Heart right ventricle (tissue), 16 donors: ENCODE measurements around the gene KRTAP10-3. TPM values are rescaled to one million over a fixed set of nuclear protein-coding genes. Genes with fewer than 3 reads are reported as not detected.

Source experiments
- ATAC-seq, 8 donors: fragments of 200-7000 bp; cut with Tn5 transposase; one replicate each; pipeline ENCODE4 v1.9.1; 2020; ENCODE audit warnings: mild to moderate bottlenecking in 8 of 8, moderate library complexity in 8 of 8, moderate number of reproducible peaks in 1 of 8
- DNase-seq, 2 donors: peaks; one replicate each; pipeline ENCODE4 v3.0.0-alpha.2; 2020
- H3K27ac ChIP-seq, 10 donors: fragments of 200-600 bp; sonication (generic) in 2 of 10; one replicate each; pipeline versions ENCODE4 v1.5.0 to v1.8.0; 2020 to 2022; ENCODE audit warnings: mild to moderate bottlenecking in 3 of 10
- H3K27me3 ChIP-seq, 7 donors: fragments of 200-600 bp; one replicate each; pipeline ENCODE4 v1.8.0; 2021 to 2022; ENCODE audit warnings: mild to moderate bottlenecking in 2 of 7
- H3K36me3 ChIP-seq, 9 donors: fragments of 200-600 bp; sonication (generic) in 1 of 9; one replicate each; pipeline versions ENCODE4 v1.5.0 to v1.8.0; 2020 to 2022; ENCODE audit warnings: mild to moderate bottlenecking in 2 of 9
- H3K4me1 ChIP-seq, 9 donors: fragments of 200-600 bp; sonication (generic) in 1 of 9; one replicate each; pipeline versions ENCODE4 v1.5.0 to v1.8.0; 2020 to 2022; ENCODE audit warnings: mild to moderate bottlenecking in 4 of 9
- H3K4me3 ChIP-seq, 10 donors: fragments of 200-600 bp; sonication (generic) in 2 of 10; one replicate each; pipeline versions ENCODE4 v1.5.0 to v1.8.0; 2020 to 2022; ENCODE audit warnings: mild to moderate bottlenecking in 7 of 10, moderate library complexity in 2 of 10
- H3K9me3 ChIP-seq, 11 donors: fragments of 200-600 bp in 10 of 11; sonication (generic) in 2 of 11; one replicate each; pipeline versions ENCODE4 v1.5.0 to v1.8.0; 2013 to 2022; ENCODE audit warnings: mild to moderate bottlenecking in 2 of 11, control low read depth in 1 of 11, moderate library complexity in 1 of 11
- WGBS, 2 donors: extraction: QIAGEN DNeasy Blood & Tissue Kit; methylation state at CpG; one replicate each; pipeline ENCODE4 v1.1.7; 2013; ENCODE audit warnings: inconsistent platforms in 1 of 2; 5-methylcytosine and 5-hydroxymethylcytosine counted together
- intact Hi-C, 10 donors: fragments of 100-400 bp; cut with DNase I; formaldehyde crosslinking; loops; one replicate each; pipeline versions ENCODE4 v1.11.1 to v1.14.2; 2022
- polyA plus RNA-seq, 2 donors: library from polyadenylated mRNA; stranded (reverse); fragments of 200-250 nt; gene quantifications; one replicate each; pipeline ENCODE4 v1.2.3, GENCODE V29; 2013
- total RNA-seq, 10 donors: library from RNA; stranded (reverse); fragmentation: NEBNext Ultra II Directional in 3 of 10; extraction: Animal tissue kit (Norgen Biotek cat#: 25700) in 3 of 10; gene quantifications; one replicate each; pipeline versions ENCODE4 v1.2.1 to v1.2.4, GENCODE V29; 2021 to 2023
- TF ChIP-seq, protein P1 (sequence below), 9 donors: fragments of 200-600 bp; sonication (generic) in 2 of 9; IDR thresholded peaks; one replicate each; pipeline versions ENCODE4 v1.5.0 to v1.8.0; 2021 to 2022; ENCODE audit warnings: antibody characterized with exemption in 9 of 9, mild to moderate bottlenecking in 5 of 9, moderate library complexity in 1 of 9
- donor health status: Arrhythmogenic right ventricular cardiomyopathy.
- donor health status: ischemic (EF 13 %, LVEDD 7.1; RV severe dilation, severe dysfunction).
- donor health status: healthy with polysubstance abuse.
- donor health status: DM: no; HTN: yes; CAD: no.
- donor health status: DM: no; HTN: no; CAD: no.
- donor health status: ischemic (EF 25% LVEDD 6.9; RV normal size, moderate dysfunction).
- donor health status: ischemic (EF 25% LVEDD 5.7; RV mildly dilated, moderate dysfunction).
- donor health status: healthy.
- donor health status: DM: yes; HTN: yes; CAD: no.
- donor health status: Ischemic cardiomyopathy.
- donor health status: ischemic (EF 35%, LVEDD 5.7; RV mildly dilated, moderate dysfunction).
- donor health status: nonischemic (EF 11% LVEDD 7.7; RV severe dilation, severe dysfunction).
- donor health status: DM: yes; HTN: yes; CAD: no.
- donor health status: PGD.
- donor health status: ischemic (EF 29% LVEDD 5.4; RV normal size, mild dysfunction).
- donor health status: nonischemic (EF 23%, LVEDD 6.1; RV moderate dilation, normal function).

KRTAP10-3 gene
- total and polyA plus RNA-seq, 12 donors, result not detected

DNA sequence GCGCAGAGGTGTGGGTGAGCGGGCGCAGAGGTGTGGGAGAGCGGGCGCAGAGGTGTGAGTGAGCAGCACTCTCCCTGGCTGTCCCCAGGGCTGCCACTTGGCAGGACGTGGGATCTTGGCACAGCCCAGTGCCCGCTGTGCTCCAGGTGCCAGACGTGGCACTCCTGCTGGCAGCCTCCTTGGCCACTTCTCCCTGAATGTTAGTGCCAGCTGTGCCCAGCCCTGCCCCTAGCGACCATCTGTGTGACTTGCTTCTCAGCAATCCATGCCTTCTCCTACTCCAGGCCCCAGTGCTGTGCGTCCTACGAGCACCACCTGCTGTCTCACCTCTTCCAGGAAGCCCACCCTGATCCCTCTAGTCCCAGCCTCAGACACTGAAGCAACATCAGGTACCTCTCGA is 49.1 kb downstream of the KRTAP10-3 start:
- DNase-seq, result peak; percentile 74 to 82
- Histone ChIP-seq H3K36me3 (no peaks in the 10 kb centered on the region), H3K27ac (no peak overlapping the region), H3K9me3 (no peaks in the 10 kb centered on the region), H3K4me3 (no peak overlapping the region), H3K4me1 (peaks cover 0 to 10% (median 6%) of the 10 kb centered on the region in 9 donors), H3K27me3 (peaks cover 0 to 49% (median 17%) of the 10 kb centered on the region in 7 donors)
- WGBS, 2 donors, result 49 to 61% methylated on average over 12 of the region's 12 CpGs
- peak; percentile 84 to 97 (median 94) for ATAC-seq
- TF ChIP-seq, protein P1, sequence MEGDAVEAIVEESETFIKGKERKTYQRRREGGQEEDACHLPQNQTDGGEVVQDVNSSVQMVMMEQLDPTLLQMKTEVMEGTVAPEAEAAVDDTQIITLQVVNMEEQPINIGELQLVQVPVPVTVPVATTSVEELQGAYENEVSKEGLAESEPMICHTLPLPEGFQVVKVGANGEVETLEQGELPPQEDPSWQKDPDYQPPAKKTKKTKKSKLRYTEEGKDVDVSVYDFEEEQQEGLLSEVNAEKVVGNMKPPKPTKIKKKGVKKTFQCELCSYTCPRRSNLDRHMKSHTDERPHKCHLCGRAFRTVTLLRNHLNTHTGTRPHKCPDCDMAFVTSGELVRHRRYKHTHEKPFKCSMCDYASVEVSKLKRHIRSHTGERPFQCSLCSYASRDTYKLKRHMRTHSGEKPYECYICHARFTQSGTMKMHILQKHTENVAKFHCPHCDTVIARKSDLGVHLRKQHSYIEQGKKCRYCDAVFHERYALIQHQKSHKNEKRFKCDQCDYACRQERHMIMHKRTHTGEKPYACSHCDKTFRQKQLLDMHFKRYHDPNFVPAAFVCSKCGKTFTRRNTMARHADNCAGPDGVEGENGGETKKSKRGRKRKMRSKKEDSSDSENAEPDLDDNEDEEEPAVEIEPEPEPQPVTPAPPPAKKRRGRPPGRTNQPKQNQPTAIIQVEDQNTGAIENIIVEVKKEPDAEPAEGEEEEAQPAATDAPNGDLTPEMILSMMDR (IDR thresholded peaks at IDR 0.05), result peak; percentile 17 to 63 (median 39)
- intact Hi-C loops, result loop anchor here in 1 of 10 donors (5.0 kb wide), 1 partner anchor 283 kb away; no protein-coding TSS in a partner anchor

DNA sequence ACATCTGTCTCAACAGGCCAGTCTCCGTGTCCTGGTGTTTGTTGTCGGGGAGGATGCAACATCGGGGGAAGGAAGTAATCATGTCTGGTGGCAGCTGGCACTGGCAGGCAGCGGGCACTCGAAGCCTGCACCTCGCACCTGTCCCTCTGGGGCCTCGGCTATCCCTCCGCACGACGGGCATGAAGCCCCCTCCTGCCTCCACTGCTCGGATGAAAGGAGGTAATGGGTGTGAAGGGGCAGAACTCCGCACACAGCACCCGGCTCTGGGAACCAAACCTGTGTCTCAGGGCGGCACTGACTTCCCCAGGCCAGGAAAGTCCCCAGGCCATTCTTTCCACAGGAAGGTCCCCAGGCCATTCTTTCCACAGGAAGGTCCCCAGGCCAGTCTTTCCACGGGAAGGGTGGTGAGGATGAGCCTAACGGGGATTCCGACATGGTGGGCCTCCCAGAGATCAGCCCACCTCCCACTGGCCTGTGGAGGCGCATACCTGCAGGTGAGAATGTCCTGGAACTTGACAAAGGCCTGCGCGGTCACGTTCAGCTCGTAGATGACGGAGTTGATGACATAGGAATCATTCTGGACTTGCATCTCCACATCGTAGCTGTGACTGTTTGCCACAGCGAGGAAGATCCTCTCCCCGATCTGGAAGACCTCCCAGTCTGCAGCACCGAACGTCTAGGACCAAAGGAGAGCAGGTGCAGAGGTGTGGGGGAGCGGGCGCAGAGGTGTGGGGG is 49.7 kb downstream of the KRTAP10-3 start:
- H3K27me3 ChIP-seq, result peaks cover 0 to 49% (median 17%) of the 10 kb centered on the region in 7 donors
- H3K27ac ChIP-seq, result no peak overlapping the region
- peaks cover 0 to 10% (median 6%) of the 10 kb centered on the region in 9 donors for H3K4me1 ChIP-seq
- no peaks in the 10 kb centered on the region for H3K9me3 ChIP-seq
- H3K36me3 ChIP-seq, result no peaks in the 10 kb centered on the region
- H3K4me3 ChIP-seq, result no peak overlapping the region
- TF ChIP-seq, protein P1 (IDR thresholded peaks at IDR 0.05), result no peak
- WGBS, 2 donors, result 77 to 83% methylated on average over 30 of the region's 30 CpGs
- intact Hi-C loops, result loop anchor here in 1 of 10 donors (5.0 kb wide), 1 partner anchor 283 kb away; no protein-coding TSS in a partner anchor
- ATAC-seq, result no peak
- DNase-seq, result peak in 1 of 2 donors; percentile 1

DNA sequence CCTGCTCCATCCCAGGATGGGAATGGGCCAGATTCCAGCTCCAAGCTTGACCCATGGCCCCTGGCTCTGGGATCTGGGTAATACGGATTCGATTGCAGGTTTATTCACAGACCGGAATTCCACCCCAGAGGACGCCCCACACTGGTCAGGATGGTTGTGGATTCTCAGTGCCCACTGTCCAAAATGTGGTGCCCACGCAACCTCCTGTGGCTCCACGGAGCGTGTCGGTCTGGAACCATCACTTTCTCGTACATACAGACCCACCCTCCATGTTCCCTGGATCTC is 50.2 kb downstream of the KRTAP10-3 start:
- Histone ChIP-seq H3K4me3 (no peak overlapping the region), H3K27ac (no peak overlapping the region), H3K4me1 (peaks cover 0 to 10% (median 6%) of the 10 kb centered on the region in 9 donors), H3K36me3 (no peaks in the 10 kb centered on the region), H3K27me3 (peaks cover 0 to 49% (median 17%) of the 10 kb centered on the region in 7 donors), H3K9me3 (no peaks in the 10 kb centered on the region)
- ATAC-seq (no peak), DNase-seq (no peak)
- TF ChIP-seq, protein P1 (IDR thresholded peaks at IDR 0.05), result no peak
- intact Hi-C loops, result loop anchor here in 1 of 10 donors (5.0 kb wide), 1 partner anchor 284 kb away; no protein-coding TSS in a partner anchor
- 79 to 92% methylated on average over 9 of the region's 9 CpGs for WGBS, 2 donors

Other genes with a start within 250 kb of the KRTAP10-3 start
- gene CFAP410, start 219.4 kb downstream of the KRTAP10-3 start, total RNA-seq, result 10 to 100 TPM; 10.9 to 15.8 (median 13.3) TPM
- 10 to 100 TPM; 27.6 to 34.7 TPM for gene CFAP410, start 219.4 kb downstream of the KRTAP10-3 start, polyA plus RNA-seq
- gene TRPM2, start 205.2 kb downstream of the KRTAP10-3 start, total RNA-seq, result 1 to 10 TPM in 5 of 10 donors, under 1 TPM in 5; 0.34 to 8.5 (median 0.89) TPM
- 1 to 10 TPM; 1.2 to 2.4 TPM for gene TRPM2, start 205.2 kb downstream of the KRTAP10-3 start, polyA plus RNA-seq
- 1 to 10 TPM; 1.2 to 3.2 (median 2.1) TPM for gene LRRC3, start 103.3 kb downstream of the KRTAP10-3 start, total RNA-seq
- gene LRRC3, start 103.3 kb downstream of the KRTAP10-3 start, polyA plus RNA-seq, result 1 to 10 TPM; 1.2 to 2.3 TPM
- gene KRTAP10-1, start 18.6 kb downstream of the KRTAP10-3 start, total RNA-seq, result not detected
- gene KRTAP10-1, start 18.6 kb downstream of the KRTAP10-3 start, polyA plus RNA-seq, result not detected
- not detected for gene KRTAP10-2, start 7.3 kb downstream of the KRTAP10-3 start, total RNA-seq
- gene KRTAP10-2, start 7.3 kb downstream of the KRTAP10-3 start, polyA plus RNA-seq, result not detected
- not detected for gene KRTAP10-4, start 14.9 kb upstream of the KRTAP10-3 start, total RNA-seq
- not detected for gene KRTAP10-4, start 14.9 kb upstream of the KRTAP10-3 start, polyA plus RNA-seq
- not detected for gene KRTAP10-5, start 21.8 kb upstream of the KRTAP10-3 start, total RNA-seq
- gene KRTAP10-5, start 21.8 kb upstream of the KRTAP10-3 start, polyA plus RNA-seq, result not detected
- gene KRTAP10-6, start 33.7 kb upstream of the KRTAP10-3 start, total RNA-seq, result not detected
- not detected for gene KRTAP10-6, start 33.7 kb upstream of the KRTAP10-3 start, polyA plus RNA-seq
- not detected for gene KRTAP10-7, start 41.8 kb upstream of the KRTAP10-3 start, total RNA-seq
- not detected for gene KRTAP10-7, start 41.8 kb upstream of the KRTAP10-3 start, polyA plus RNA-seq
- gene KRTAP10-8, start 53.3 kb upstream of the KRTAP10-3 start, total RNA-seq, result not detected
- gene KRTAP10-8, start 53.3 kb upstream of the KRTAP10-3 start, polyA plus RNA-seq, result not detected
- not detected for gene KRTAP10-9, start 68.3 kb upstream of the KRTAP10-3 start, total RNA-seq
- gene KRTAP10-9, start 68.3 kb upstream of the KRTAP10-3 start, polyA plus RNA-seq, result not detected
- gene KRTAP10-10, start 78.6 kb upstream of the KRTAP10-3 start, total RNA-seq, result not detected
- gene KRTAP10-10, start 78.6 kb upstream of the KRTAP10-3 start, polyA plus RNA-seq, result not detected
- not detected for gene KRTAP10-11, start 87.6 kb upstream of the KRTAP10-3 start, total RNA-seq
- not detected for gene KRTAP10-11, start 87.6 kb upstream of the KRTAP10-3 start, polyA plus RNA-seq
- gene KRTAP12-4, start 95.9 kb upstream of the KRTAP10-3 start, total RNA-seq, result not detected
- not detected for gene KRTAP12-4, start 95.9 kb upstream of the KRTAP10-3 start, polyA plus RNA-seq
- not detected for gene KRTAP12-3, start 99.1 kb upstream of the KRTAP10-3 start, total RNA-seq
- not detected for gene KRTAP12-3, start 99.1 kb upstream of the KRTAP10-3 start, polyA plus RNA-seq
- gene KRTAP12-2, start 108.1 kb upstream of the KRTAP10-3 start, total RNA-seq, result not detected
- gene KRTAP12-2, start 108.1 kb upstream of the KRTAP10-3 start, polyA plus RNA-seq, result not detected
- not detected for gene KRTAP12-1, start 123.4 kb upstream of the KRTAP10-3 start, total RNA-seq
- gene KRTAP12-1, start 123.4 kb upstream of the KRTAP10-3 start, polyA plus RNA-seq, result not detected
- gene KRTAP10-12, start 138.4 kb upstream of the KRTAP10-3 start, total RNA-seq, result not detected
- gene KRTAP10-12, start 138.4 kb upstream of the KRTAP10-3 start, polyA plus RNA-seq, result not detected
- 1 to 10 TPM in 4 of 10 donors, under 1 TPM in 3, not detected in 3; 0.12 to 2.1 (median 1.0) TPM for gene TSPEAR, start 152.8 kb upstream of the KRTAP10-3 start, total RNA-seq
- 1 to 10 TPM in 1 of 2 donors, under 1 TPM in 1; under 0.01 to 3.4 TPM for gene TSPEAR, start 152.8 kb upstream of the KRTAP10-3 start, polyA plus RNA-seq
- gene UBE2G2, start 243.0 kb upstream of the KRTAP10-3 start, total RNA-seq, result 10 to 100 TPM; 58.1 to 89.5 (median 67.0) TPM
- 10 to 100 TPM; 39.6 to 59.3 TPM for gene UBE2G2, start 243.0 kb upstream of the KRTAP10-3 start, polyA plus RNA-seq